NCI-H1105 treated with DMSO at 0.1 percent for 48 hours (cell line): ENCODE measurements around the gene KASH5.
"Not testable (repeated sequence)": the region's sequence is repeated elsewhere in the genome, so short reads cannot be mapped to it uniquely, and the experiment has no call there.

Experiments used
- DNase-seq: peaks from one replicate; lab custom pipeline; 2025; lab: John Stamatoyannopoulos, UW

The KASH5 gene

DNA sequence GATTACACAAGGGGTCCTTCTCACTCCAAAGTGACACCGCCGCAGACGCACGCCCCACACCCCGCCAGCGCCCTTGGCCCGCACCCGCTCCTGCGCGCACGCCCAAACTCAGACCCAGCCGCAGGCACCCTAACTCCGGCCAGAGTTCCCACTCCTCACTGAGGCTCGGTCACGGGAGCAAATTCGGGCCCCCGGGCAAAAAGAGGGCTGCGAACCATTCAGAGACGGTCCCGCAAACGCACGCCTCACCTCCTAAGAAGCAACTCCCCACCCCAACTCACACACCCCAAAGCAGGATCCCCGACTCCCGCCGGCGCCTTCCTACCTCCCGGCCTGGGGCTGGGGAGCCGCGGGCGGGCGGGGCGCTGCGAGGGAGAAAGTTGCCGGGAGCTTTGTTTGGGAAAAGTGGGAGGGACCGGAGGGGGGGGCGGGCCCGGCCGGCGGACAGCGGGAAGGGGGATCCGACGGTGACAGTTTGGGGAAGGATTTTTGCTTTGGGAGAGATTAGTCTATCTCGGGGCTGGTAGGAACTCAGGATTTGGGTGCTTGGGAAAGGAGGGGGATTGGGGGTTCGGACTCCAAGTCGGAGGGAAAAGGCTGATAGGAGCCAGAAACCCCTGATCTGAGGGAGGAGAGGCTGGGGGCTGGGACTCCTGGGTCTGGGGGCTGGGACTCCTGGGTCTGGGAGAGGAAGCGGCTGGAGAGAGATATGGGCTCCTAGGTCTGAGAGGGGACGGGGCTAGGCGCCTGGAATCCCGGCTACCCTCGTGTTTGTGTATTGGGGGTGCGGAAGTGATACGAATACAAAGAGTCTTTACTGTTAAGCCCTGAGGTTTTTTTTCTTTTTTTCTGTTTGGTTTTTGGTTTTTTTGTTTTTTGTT, 25.8 kb upstream of the KASH5 start, which contains the start of gene TEAD2:
Gene TEAD2 (minus strand): TSS at position 369 of the 881 bp plus-strand sequence. CDS start 2,341 bp downstream, outside the sequence.
- DNase-seq, result no peak

- no peak for DNase-seq
These were observed 25.2 kb upstream of the KASH5 start for GRCh38 chr19:49362929-49363267.

DNA sequence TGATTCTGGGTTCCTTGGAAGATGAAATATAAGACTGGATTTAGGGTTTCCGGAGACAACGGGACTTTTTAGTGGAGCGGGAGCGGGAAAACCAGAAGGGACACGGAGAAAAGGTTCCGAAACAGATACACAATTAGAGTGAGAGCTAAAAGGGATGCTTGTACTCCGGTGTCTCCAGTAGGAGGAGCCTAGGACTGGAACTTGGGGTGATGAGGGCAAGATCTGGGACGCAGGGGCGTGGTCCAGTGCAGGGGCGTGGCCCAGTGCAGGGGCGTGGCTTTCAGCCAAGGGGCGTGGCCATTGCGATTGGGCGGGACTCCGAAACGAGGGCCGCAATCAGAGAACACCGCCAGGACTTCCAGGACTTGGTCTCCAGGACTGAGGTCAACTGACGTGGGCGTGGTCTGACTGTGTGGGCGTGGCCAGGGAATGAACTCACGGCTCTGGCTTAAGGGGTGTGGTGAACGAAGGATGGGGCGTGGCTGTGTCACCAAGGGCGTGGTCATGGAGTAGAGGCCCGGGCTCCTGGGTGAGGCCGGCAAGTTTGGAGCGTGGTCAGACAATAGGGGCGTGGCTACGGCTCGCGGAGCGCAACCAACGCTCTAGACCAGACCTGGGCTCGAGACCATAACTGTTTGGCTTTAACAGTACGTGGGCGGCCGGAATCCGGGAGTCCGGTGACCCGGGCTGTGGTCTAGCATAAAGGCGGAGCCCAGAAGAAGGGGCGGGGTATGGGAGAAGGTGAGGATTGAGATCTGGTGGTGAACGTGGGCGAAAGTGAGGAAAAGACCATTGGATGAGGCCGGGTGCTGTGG, 24.6 kb upstream of the KASH5 start, which contains the start of gene DKKL1:
Gene DKKL1 (plus strand): TSS at position 610 of the 815 bp plus-strand sequence. CDS start 122 bp downstream, at position 732.
- no peak for DNase-seq

- DNase-seq, result no peak
These were observed 23.8 kb upstream of the KASH5 start for GRCh38 chr19:49364083-49364737.

GRCh38 chr19:49366110-49366509, 21.9 kb upstream of the KASH5 start:
- no peak for DNase-seq

DNA sequence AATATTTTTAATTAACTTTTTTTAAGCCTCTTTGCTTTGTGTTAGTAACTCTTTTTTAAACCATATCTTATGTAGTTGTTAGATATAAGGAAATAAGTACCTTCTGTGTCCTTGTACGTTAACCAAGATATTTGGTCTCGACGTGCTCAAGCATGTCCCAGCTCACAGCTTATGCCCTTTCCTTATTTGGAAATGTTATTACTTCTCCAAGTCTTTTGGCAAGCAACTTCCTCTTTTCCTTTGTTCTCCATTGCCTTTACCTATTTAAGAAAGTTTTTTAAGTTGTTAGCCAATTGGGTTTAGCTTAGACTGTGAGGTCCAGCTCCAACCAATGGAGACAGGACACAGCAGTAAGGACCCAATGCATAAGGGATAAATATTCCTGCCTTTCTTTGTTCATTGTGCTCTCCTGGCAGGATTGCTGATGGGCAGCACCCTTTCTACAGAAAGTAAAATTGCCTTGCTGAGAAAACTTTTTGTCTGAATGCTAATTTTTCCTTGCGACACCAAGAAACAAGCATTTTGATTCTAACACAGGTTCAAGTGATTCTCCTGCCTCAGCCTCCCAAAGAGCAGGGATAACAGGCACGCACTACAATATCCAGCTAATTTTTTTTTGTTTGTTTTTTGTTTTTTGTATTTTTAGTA, 19.2 kb upstream of the KASH5 start:
- no peak for DNase-seq

DNA sequence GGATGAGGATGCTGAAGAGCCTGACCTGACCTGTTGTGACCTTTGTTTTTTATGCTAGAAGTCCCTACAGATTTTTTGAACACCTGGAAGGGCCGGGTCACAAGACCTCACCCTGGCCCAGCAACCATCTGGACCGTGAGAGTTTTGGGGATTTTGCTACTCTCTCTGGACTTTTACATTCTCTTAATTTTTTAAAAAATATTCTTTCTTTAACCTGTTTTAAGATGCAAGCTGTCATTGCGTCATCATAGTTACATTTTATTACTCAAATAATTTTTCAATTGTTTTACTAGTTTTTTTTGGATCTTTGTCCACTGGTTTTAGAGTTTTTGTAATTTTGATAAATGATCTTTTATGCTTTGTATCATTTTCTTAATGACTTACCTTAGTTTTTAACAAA, 16.9 kb upstream of the KASH5 start:
- DNase-seq, result no peak

GRCh38 chr19:49373174-49373573, 14.9 kb upstream of the KASH5 start:
- DNase-seq, result not testable (repeated sequence)

- no peak for DNase-seq
These were observed 13.2 kb upstream of the KASH5 start for GRCh38 chr19:49374665-49375434.

GRCh38 chr19:49378512-49378911, 9.5 kb upstream of the KASH5 start:
- no peak for DNase-seq

DNA sequence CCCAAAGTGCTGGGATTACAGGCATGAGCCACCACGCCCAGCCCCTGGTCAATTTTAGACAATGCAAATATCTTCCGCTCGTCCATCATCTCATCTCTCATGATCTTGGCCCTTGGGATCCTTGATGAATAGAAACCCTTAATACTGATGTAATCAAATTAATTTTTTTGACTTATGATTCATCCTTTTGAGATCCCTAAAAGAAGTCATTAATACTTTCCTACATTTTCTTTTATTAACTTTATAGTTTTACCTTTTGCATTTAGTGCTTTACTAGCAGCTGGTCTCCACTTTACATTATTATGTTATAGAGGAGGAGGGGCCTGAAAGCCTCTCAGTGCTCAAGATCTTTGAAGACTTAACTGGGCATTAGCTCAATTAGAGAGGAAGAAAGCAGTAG, 7.7 kb upstream of the KASH5 start:
- no peak for DNase-seq

DNA sequence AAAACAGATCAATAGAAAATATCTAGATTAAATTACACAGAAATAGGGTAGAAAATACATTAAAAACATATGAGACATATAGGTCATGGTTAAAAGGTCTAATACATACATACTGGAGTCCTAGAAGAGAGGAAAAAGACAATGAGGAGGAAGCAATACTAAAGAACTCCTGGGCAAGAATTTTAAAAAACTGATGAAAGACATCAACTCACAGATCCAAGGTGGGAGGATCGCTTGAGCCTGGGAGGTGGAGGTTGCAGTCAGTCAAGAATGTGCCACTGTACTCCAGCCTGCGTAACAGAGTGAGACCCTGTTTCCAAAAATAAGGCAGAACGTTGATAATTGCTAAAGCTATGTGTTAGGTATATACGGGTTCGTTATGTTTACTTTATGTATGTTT, 5.4 kb upstream of the KASH5 start:
- no peak for DNase-seq

GRCh38 chr19:49383599-49383998, 4.5 kb upstream of the KASH5 start:
- no peak for DNase-seq

GRCh38 chr19:49389406-49389805, 1.4 kb downstream of the KASH5 start:
- no peak for DNase-seq

- no peak for DNase-seq
These were observed 2.3 kb downstream of the KASH5 start for GRCh38 chr19:49390131-49390928.

DNA sequence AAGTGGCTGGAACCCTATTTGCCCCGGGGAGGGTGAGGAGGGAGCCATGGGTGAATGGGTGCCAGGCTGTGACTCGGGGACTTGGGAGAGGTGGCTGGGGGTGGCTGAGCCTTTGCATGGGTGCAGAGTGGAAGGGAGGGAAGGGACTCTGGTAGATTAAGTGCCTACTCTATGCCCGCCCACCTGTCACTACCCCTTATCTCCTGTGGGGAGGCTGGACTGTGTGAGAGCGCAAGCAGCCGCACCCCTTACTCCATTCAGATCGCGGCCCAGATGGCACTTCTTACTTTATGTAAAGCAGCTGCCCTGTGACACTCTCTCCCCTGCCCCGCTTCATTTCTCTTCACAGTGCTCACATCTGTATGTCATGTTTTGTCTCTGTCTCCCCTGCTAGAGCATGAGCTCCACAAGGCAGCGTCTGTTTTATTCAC, 2.9 kb downstream of the KASH5 start:
- DNase-seq, result no peak

- peak; percentile 70 for DNase-seq
These were observed 3.7 kb downstream of the KASH5 start for GRCh38 chr19:49391581-49392399.

GRCh38 chr19:49393881-49394280, 5.8 kb downstream of the KASH5 start:
- no peak for DNase-seq
